Measurements from ENCODE around the gene MARK2.

- no peak for TF ChIP-seq CTCF (IDR thresholded peaks at IDR 0.05 in 2 of 3, conservative IDR thresholded peaks at IDR 0.05 in 1 of 3; ENCODE audit: borderline replicate concordance in 1 of 3, insufficient read depth in 1 of 3, low read depth in 2 of 3, low read length in 2 of 3)
- no peak for TF ChIP-seq MAX (IDR thresholded peaks at IDR 0.05)
- TF ChIP-seq RAD21 (IDR thresholded peaks at IDR 0.05; ENCODE audit: low read depth): no peak
- TF ChIP-seq POLR2A (IDR thresholded peaks at IDR 0.05; ENCODE audit: borderline replicate concordance, extremely low read depth, insufficient read depth, insufficient read length): no peak
- TF ChIP-seq POLR2AphosphoS5 (IDR thresholded peaks at IDR 0.05; ENCODE audit: low read depth, low read length): no peak
- TF ChIP-seq EZH2phosphoT487 (IDR thresholded peaks at IDR 0.05; ENCODE audit: borderline replicate concordance): no peak
- TF ChIP-seq JUND (IDR thresholded peaks at IDR 0.05): no peak
- no peak for TF ChIP-seq REST (IDR thresholded peaks at IDR 0.05; ENCODE audit: low read depth)
- TF ChIP-seq ZNF274 (IDR thresholded peaks at IDR 0.05; ENCODE audit: low read depth, low read length): no peak
- no peak for TF ChIP-seq SRF (IDR thresholded peaks at IDR 0.05; ENCODE audit: low read depth)
- no peak for TF ChIP-seq CEBPB (IDR thresholded peaks at IDR 0.05; ENCODE audit: low read depth)
- TF ChIP-seq SP1 (IDR thresholded peaks at IDR 0.05; ENCODE audit: low read depth): no peak
Measured at GRCh38 chr11:63904743-63905142, 65.8 kb downstream of the MARK2 start.
